Natural killer cell (primary cell): ENCODE data around the gene SLC6A6. TPM values are rescaled to one million over a fixed set of nuclear protein-coding genes. Genes with fewer than 3 reads are reported as not detected.

Experiments used
- ATAC-seq, 3 donors: fragments of 150-1000 bp in 2 of 3; fragments of 200-7000 bp in 1 of 3; cut with Tn5 transposase; 1 replicate in 1 of 3; 2 replicates in 2 of 3; pipeline ENCODE4 v1.10.0; 2021; ENCODE audit warnings: mild to moderate bottlenecking in 2 of 3, moderate library complexity in 2 of 3
- DNase-seq, 2 donors: peaks; one replicate each; pipeline versions ENCODE4 v3.0.0 to v3.0.0-alpha.2; 2013 to 2021; ENCODE audit warnings: mixed read lengths in 1 of 2
- H3K27ac ChIP-seq: one replicate; pipeline ENCODE4 v1.5.1; 2013; ENCODE audit warnings: mild to moderate bottlenecking, low read length
- H3K27me3 ChIP-seq: one replicate; pipeline ENCODE4 v1.6.1; 2013; ENCODE audit warnings: low read length; ENCODE audit not compliant: control insufficient read depth, insufficient read depth
- H3K36me3 ChIP-seq: one replicate; pipeline ENCODE4 v1.6.1; 2013; ENCODE audit warnings: low read length; ENCODE audit not compliant: control insufficient read depth, insufficient read depth
- H3K4me1 ChIP-seq: one replicate; pipeline ENCODE4 v1.6.1; 2013; ENCODE audit warnings: low read length; ENCODE audit not compliant: control insufficient read depth, insufficient read depth
- H3K4me3 ChIP-seq: one replicate; pipeline ENCODE4 v1.5.1; 2013; ENCODE audit warnings: low read length
- H3K9me3 ChIP-seq: one replicate; pipeline ENCODE4 v1.6.1; 2013; ENCODE audit warnings: low read length; ENCODE audit not compliant: control insufficient read depth, insufficient read depth
- H3K27ac Mint-ChIP-seq, 2 donors: one replicate each; pipeline ENCODE4 v1.8.0; 2022; ENCODE audit warnings: mild to moderate bottlenecking in 2 of 2, mixed read lengths in 2 of 2, moderate library complexity in 1 of 2
- H3K27me3 Mint-ChIP-seq, 2 donors: one replicate each; pipeline ENCODE4 v1.8.0; 2022; ENCODE audit warnings: low read depth in 2 of 2, mixed read lengths in 2 of 2
- H3K36me3 Mint-ChIP-seq: one replicate; pipeline ENCODE4 v1.8.0; 2022; ENCODE audit warnings: mixed read lengths
- H3K4me1 Mint-ChIP-seq, 2 donors: one replicate each; pipeline ENCODE4 v1.8.0; 2022; ENCODE audit warnings: mixed read lengths in 2 of 2
- H3K4me3 Mint-ChIP-seq: one replicate; pipeline ENCODE4 v1.8.0; 2022; ENCODE audit warnings: mild to moderate bottlenecking, moderate library complexity, mixed read lengths
- H3K9me3 Mint-ChIP-seq, 2 donors: one replicate each; pipeline ENCODE4 v1.8.0; 2022; ENCODE audit warnings: mixed read lengths in 2 of 2
- CTCF ChIP-seq: fragments of 200-600 bp; IDR thresholded peaks from one replicate; pipeline ENCODE4 v1.8.0; 2022; ENCODE audit warnings: antibody characterized with exemption
- WGBS: methylation state at CpG from one replicate; pipeline ENCODE4 v1.1.7; 2013; ENCODE audit warnings: missing lambda C conversion rate; ENCODE audit not compliant: insufficient coverage; 5-methylcytosine and 5-hydroxymethylcytosine counted together
- intact Hi-C: fragments of 100-400 bp; cut with micrococcal nuclease; formaldehyde crosslinking; loops from one replicate; pipeline ENCODE4 v1.14.2; 2022
- total RNA-seq, 4 donors: library from RNA; stranded (reverse); fragments of 120-200 nt in 1 of 4; gene quantifications; one replicate each; pipeline versions ENCODE4 v1.2.3 to v1.2.4, GENCODE V29; 2013 to 2022

SLC6A6 gene
- total RNA-seq, 3 donors from 2014 or later (not counting 1 experiment from before 2014, with no cell fraction given): 43.7 to 55.4 (median 50.1) TPM

GRCh38 chr3:14431917-14432834 lies 29.8 kb downstream of the SLC6A6 start:
- TF ChIP-seq CTCF: no peak
- Mint-ChIP-seq H3K9me3 (no peaks in the 10 kb centered on the region), H3K27ac (peak overlapping the region; percentile 96 to 97), H3K36me3 (no peaks in the 10 kb centered on the region), H3K27me3 (no peaks in the 10 kb centered on the region), H3K4me3 (peak overlapping the region; percentile 73), H3K4me1 (peaks cover 76 to 85% of the 10 kb centered on the region in 2 donors)
- H3K9me3 ChIP-seq: no peaks in the 10 kb centered on the region
- intact Hi-C loops: loop anchor here (1.0 to 5.0 kb wide), 8 partner anchors 8 to 1770 kb away; partner anchors contain the start of genes CCDC174, LSM3, RAF1 and RBSN
- no peaks in the 10 kb centered on the region for H3K36me3 ChIP-seq
- H3K4me3 ChIP-seq: peak overlapping the region; percentile 15
- peak overlapping the region; percentile 97 for H3K27ac ChIP-seq
- H3K4me1 ChIP-seq: peaks cover 96% of the 10 kb centered on the region
- ATAC-seq (peak; percentile 75 to 93 (median 85)), DNase-seq (peak; percentile 91 to 96)
- WGBS: 3% methylated on average over 14 of the region's 14 CpGs
- H3K27me3 ChIP-seq: no peaks in the 10 kb centered on the region

DNA sequence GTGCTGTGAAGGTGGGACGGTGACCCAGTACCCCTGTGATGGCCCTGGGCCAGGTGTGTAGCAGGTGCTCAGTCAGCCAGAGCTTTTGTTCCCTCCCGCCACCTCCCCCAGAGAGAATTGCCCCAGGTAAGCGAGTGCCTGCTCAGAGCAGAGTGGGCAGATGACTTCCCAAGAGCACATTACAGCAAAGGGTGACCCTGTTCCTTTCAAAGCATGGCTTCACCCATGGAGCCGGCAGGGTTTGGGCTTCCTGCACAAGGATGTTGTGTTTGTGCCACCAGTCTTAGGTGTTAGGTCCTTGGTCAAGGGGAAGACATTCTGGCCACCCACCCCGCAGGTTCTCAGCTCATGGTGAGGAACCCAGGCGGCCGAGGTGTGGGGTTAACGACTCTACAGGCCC lies 30.7 kb downstream of the SLC6A6 start:
- DNase-seq: peak; percentile 37 to 50
- TF ChIP-seq CTCF: no peak
- H3K4me3 Mint-ChIP-seq: peak overlapping the region; percentile 73
- H3K4me1 Mint-ChIP-seq: peaks cover 68 to 76% of the 10 kb centered on the region in 2 donors
- H3K27me3 ChIP-seq: no peaks in the 10 kb centered on the region
- intact Hi-C loops: loop anchor here (2.0 to 5.0 kb wide), 5 partner anchors 56 to 1771 kb away; partner anchors contain the start of genes LSM3, RAF1, RBSN and XPC
- no peaks in the 10 kb centered on the region for H3K27me3 Mint-ChIP-seq
- H3K4me3 ChIP-seq: no peak overlapping the region
- H3K4me1 ChIP-seq: peaks cover 87% of the 10 kb centered on the region
- no peaks in the 10 kb centered on the region for H3K9me3 ChIP-seq
- H3K36me3 ChIP-seq: no peaks in the 10 kb centered on the region
- peak overlapping the region; percentile 97 for H3K27ac ChIP-seq
- H3K9me3 Mint-ChIP-seq: no peaks in the 10 kb centered on the region
- peak in 2 of 3 donors; percentile 3 to 16 for ATAC-seq
- H3K36me3 Mint-ChIP-seq: no peaks in the 10 kb centered on the region
- peak overlapping the region; percentile 96 to 97 for H3K27ac Mint-ChIP-seq
- WGBS: 28% methylated on average over 8 of the region's 8 CpGs

DNA sequence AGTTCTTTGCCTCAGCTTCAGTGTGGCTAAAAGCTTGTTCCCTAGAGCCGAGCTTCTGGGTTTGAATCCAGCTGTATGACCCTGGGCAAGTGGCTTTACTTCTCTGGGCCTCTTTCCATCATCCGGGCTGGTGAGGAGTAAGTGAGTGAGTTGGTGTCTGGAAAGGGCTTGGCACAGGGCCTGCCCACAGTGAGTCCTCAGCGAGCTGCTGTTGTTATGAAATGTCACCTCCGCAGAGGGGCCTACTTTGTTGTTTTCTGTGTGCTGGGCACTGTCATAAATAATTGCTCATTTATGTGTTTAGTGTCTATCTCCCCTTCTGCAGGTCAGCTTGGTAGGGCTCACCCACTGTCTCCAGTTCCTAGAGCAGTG lies 31.7 kb downstream of the SLC6A6 start:
- peak overlapping the region; percentile 81 for H3K4me3 Mint-ChIP-seq
- no peak for TF ChIP-seq CTCF
- no peaks in the 10 kb centered on the region for H3K9me3 Mint-ChIP-seq
- peaks cover 83% of the 10 kb centered on the region for H3K4me1 ChIP-seq
- ATAC-seq (no peak), DNase-seq (peak; percentile 31 to 46)
- no peaks in the 10 kb centered on the region for H3K9me3 ChIP-seq
- H3K27ac Mint-ChIP-seq: peak overlapping the region; percentile 96 to 97
- peak overlapping the region; percentile 97 for H3K27ac ChIP-seq
- no peak overlapping the region for H3K4me3 ChIP-seq
- H3K27me3 Mint-ChIP-seq: no peaks in the 10 kb centered on the region
- 34% methylated on average over 4 of the region's 4 CpGs for WGBS
- H3K27me3 ChIP-seq: no peaks in the 10 kb centered on the region
- intact Hi-C loops: loop anchor here (5.0 kb wide), 2 partner anchors 663 to 1772 kb away; partner anchors contain the start of genes RAF1 and RBSN
- H3K4me1 Mint-ChIP-seq: peaks cover 69 to 74% of the 10 kb centered on the region in 2 donors
- no peaks in the 10 kb centered on the region for H3K36me3 ChIP-seq
- no peaks in the 10 kb centered on the region for H3K36me3 Mint-ChIP-seq
